ENCODE results near the gene ZC3H4.
"Not testable (repeated sequence)": the region's sequence is repeated elsewhere in the genome, so short reads cannot be mapped to it uniquely, and the experiment has no call there.

ZC3H4 gene

DNA sequence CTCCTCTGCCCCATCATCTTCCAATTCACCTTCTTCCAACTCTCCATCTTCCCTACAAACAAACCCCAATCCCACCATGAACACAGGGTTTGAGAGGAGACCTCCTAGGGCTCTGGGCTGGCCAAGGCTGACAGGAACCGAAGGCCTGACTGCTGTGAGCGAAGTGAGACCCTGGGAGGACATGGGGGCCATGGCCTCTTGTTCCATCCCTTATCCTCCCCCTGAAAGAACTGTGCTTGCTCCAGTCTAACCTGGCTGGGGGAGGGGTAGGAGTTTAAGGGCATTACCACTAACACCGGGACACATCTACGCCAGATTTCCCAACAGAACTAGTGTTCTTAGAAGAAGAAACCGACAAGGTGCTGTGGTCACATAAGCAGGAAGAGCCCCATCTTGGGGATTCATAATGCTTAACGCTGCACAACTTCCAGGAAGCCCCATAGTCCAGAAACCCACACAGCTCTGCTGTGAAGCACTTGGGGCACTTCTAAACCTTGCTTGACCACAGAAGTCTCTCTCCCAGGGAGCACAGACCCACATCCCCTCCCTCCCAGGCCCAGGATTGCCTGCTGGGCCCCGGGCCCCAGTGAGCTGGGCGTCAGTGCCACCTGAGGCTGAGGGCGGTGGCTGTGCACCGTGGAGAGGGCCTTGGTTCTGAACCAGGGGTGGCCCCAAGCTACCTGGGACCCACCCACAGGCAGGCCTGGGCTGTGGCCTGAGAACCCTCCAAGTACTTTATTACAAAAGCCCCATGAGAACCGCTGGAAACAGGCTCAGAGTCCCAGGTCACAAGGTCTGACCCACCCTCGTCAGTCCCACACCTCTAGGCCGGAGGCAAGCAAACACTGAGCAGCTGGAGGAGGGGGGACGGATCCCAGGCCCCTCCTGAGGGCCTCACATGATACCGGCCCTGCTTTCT is 18.8 kb downstream of the ZC3H4 start:
- no peak for DNase-seq (ENCODE audit: insufficient read length)
- FAIRE-seq = no peak
- TF ChIP-seq POLR2A (IDR thresholded peaks at IDR 0.05; ENCODE audit: low read depth, low read length) (no peak), POLR2AphosphoS5 (IDR thresholded peaks at IDR 0.05; ENCODE audit: low read depth, low read length) (peak; percentile 15; the same call in 1 of the 2 replicates)

DNA sequence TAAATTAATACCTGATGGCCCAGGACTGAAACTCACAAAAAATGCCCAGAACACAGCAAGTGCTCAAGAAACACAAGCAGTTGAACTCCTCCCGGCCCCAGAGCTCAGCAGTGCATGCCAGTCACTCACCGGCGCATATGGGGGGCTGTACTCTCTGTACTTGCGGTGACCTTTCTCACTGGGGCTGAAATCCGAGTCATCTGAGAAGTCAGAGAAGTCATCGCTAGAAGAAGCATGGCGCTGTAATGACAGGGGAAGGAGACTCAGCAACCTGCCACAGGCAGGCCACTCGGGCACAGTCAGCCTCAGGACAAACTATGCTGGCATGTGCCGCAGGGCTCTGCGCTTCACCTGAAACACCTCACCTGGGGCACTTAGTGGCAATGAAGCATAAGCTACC is 19.7 kb downstream of the ZC3H4 start:
- TF ChIP-seq POLR2AphosphoS5 (IDR thresholded peaks at IDR 0.05; ENCODE audit: low read depth, low read length) (peak; percentile 71), TAF1 (IDR thresholded peaks at IDR 0.05; ENCODE audit: borderline replicate concordance, low read depth, low read length) (0 out of 2 replicates have a peak, but pooled peaks have one; percentile 18), POLR2A (IDR thresholded peaks at IDR 0.05; ENCODE audit: low read depth, low read length) (peak; percentile 68; the same call in 1 of the 2 replicates)
- FAIRE-seq (peak; percentile 9), DNase-seq (ENCODE audit: insufficient read length) (no peak)

DNA sequence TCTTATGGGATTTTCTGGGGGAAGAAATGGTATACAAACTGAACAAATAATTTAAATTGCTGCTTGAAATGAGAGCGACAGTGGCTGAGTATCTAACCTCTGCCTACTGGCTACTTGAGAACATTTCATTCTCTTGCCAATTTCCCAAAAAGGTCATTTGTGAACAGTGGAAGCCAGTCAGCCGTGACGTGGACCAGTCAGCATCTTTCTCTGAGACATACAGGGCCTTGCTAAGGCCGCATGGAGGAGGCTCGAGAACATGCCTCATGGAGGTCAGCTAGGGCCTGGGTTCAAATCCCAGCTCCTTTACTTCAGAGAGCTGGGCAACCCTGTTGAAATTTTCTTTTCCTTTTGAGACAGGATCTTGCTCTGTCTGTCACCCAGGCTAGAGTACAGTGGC is 20.3 kb downstream of the ZC3H4 start:
- DNase-seq (ENCODE audit: insufficient read length) (no peak), FAIRE-seq (no peak)
- TF ChIP-seq TAF1 (IDR thresholded peaks at IDR 0.05; ENCODE audit: borderline replicate concordance, low read depth, low read length) = no peak
- TF ChIP-seq POLR2A (IDR thresholded peaks at IDR 0.05; ENCODE audit: low read depth, low read length) = no peak
- no peak for TF ChIP-seq POLR2AphosphoS5 (IDR thresholded peaks at IDR 0.05; ENCODE audit: low read depth, low read length)

DNA sequence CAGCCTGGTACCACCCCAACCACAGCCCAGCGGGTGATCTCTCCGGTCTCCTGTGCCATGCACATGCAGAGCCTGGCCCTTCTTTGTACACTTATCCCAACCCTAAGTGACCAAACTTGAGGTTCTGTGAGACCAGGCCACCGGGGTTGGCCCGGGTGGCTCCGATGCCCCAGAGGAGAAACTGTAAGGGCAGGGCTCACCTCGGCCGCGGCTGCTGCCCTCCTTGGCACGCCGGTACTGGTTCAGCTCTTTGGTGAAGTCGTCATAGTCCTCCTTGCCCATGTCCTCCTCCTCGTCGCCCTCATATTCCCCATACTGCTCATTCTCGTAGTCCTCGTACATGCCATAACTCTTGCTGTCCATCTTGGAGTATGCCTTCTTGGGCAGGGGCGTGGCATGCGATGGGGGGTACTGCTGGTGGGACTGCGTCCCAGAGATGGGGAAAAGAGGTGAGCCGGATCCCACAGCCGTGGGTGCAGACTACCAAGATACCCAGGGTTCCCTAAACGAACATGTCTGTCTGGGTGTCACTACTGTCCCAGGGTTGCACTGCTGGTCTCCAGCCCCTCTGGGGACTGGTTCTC is 23.7 kb downstream of the ZC3H4 start:
- TF ChIP-seq POLR2AphosphoS5 (IDR thresholded peaks at IDR 0.05; ENCODE audit: low read depth, low read length) = no peak
- TF ChIP-seq POLR2A (IDR thresholded peaks at IDR 0.05; ENCODE audit: low read depth, low read length) = no peak
- TF ChIP-seq TAF1 (IDR thresholded peaks at IDR 0.05; ENCODE audit: borderline replicate concordance, low read depth, low read length) = no peak
- DNase-seq (ENCODE audit: insufficient read length) (no peak), FAIRE-seq (no peak)

DNA sequence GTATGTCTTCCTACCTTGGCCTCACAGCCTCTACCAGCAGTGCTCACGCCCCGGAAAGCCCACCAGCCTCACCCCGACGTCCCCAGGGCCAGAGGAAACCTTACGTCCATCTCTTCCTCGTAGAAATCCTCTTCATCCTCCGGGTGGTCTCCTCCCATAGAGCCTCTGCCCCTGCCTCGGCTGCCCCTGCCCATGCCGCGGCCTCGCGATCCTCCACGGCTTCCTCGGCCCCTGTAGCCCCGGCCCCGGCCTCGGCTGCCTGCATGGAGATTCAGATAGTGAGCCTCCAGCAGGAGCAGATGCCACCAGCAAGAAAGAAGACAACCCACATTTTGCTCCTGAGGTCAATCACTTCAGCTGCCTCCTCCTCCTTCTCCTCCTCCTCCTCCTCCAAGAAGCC is 27.3 kb downstream of the ZC3H4 start:
- TF ChIP-seq POLR2A (IDR thresholded peaks at IDR 0.05; ENCODE audit: low read depth, low read length) (no peak), TAF1 (IDR thresholded peaks at IDR 0.05; ENCODE audit: borderline replicate concordance, low read depth, low read length) (no peak), POLR2AphosphoS5 (IDR thresholded peaks at IDR 0.05; ENCODE audit: low read depth, low read length) (no peak)
- DNase-seq (ENCODE audit: insufficient read length) (no peak), FAIRE-seq (no peak)

DNA sequence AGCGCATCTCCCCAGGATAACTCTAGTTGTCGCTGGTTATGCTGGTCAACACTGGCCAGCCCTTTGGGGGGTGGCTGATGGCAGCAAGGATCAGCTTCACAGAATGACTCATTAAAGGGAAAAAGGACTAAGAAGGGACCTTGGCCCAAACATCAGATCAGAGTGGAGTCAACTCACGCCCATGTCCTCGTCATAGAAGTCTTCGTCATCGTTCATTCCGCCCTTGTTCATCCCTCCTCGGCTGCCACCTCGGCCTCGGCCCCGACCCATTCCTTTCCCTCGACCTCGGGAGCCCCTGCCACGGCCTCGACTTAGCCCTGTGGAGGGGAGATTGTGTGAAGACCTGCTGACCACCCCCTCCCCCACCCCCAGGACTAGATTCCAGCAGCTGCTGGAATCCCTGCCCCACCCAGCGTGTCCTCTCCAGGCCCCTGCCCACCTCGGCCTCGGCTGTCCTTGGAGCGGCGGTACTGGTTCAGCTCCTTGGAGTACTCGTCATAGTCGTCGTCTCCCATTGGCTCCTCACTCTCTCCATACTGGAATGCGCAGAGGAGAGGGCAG is 28.6 kb downstream of the ZC3H4 start:
- TF ChIP-seq TAF1 (IDR thresholded peaks at IDR 0.05; ENCODE audit: borderline replicate concordance, low read depth, low read length) = no peak
- TF ChIP-seq POLR2AphosphoS5 (IDR thresholded peaks at IDR 0.05; ENCODE audit: low read depth, low read length) = no peak
- no peak for TF ChIP-seq POLR2A (IDR thresholded peaks at IDR 0.05; ENCODE audit: low read depth, low read length)
- FAIRE-seq (no peak), DNase-seq (ENCODE audit: insufficient read length) (no peak)

DNA sequence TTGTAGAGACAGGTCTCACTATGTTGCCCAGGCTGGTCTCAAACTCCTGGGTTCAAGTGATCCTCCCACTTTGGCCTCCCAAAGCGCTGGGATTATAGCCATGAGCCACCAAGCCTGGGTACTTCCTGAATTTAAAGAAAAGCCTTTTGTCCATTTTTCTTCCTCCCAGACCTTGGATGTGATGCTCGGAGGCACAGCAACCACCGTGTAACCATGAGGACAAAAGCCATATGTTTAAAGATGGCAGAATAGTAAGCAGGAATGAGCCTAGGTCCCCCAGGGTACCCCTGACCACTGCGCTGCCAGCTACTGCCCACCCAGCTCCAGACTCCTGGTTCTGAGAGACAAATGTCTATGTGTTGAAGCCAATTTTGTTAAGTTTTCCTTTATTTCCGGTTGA is 31.1 kb downstream of the ZC3H4 start:
- DNase-seq (ENCODE audit: insufficient read length) (no peak), FAIRE-seq (no peak)
- TF ChIP-seq POLR2A (IDR thresholded peaks at IDR 0.05; ENCODE audit: low read depth, low read length) (no peak), POLR2AphosphoS5 (IDR thresholded peaks at IDR 0.05; ENCODE audit: low read depth, low read length) (no peak), TAF1 (IDR thresholded peaks at IDR 0.05; ENCODE audit: borderline replicate concordance, low read depth, low read length) (no peak)

DNA sequence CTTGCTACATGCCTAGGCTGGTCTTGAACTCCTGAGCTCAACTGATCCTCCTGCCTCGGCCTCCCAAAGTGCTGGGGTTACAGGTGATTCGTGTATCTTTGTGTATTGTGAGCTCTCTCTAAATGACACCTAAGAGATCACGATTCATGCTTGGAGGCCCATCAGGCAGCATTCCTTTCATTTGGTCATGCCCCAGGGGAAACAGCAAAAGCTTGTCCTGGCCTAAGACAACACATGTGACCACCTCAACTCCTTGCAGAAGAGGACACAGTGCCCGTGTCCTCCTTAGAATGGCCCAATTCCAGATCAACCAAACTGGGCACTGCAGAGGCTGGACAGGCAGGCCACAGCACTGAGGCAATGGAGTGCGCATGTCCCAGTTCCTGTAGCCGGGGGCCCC is 32.5 kb downstream of the ZC3H4 start:
- no peak for FAIRE-seq
- no peak for DNase-seq (ENCODE audit: insufficient read length)
- no peak for TF ChIP-seq TAF1 (IDR thresholded peaks at IDR 0.05; ENCODE audit: borderline replicate concordance, low read depth, low read length)
- TF ChIP-seq POLR2A (IDR thresholded peaks at IDR 0.05; ENCODE audit: low read depth, low read length) = no peak
- TF ChIP-seq POLR2AphosphoS5 (IDR thresholded peaks at IDR 0.05; ENCODE audit: low read depth, low read length) = no peak

DNA sequence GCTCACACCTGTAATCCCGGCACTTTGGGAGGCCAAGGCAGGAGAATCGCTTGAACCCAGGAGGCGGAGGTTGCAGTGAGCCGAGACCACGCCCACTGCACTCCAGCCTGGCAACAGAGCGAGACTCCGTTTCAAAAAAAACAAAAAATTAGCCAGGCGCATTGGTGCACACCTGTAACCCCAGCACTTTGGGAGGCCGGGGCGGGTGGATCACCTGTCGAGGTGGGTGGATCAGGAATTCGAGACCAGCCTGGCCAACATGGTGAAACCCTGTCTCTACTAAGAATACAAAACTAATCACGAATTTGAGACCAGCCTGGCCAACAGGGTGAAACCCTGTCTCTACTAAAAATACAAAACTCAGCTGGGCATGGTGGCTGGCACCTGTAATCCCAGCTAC is 35.2 kb downstream of the ZC3H4 start:
- FAIRE-seq; DNase-seq (ENCODE audit: insufficient read length): not testable (repeated sequence)

DNA sequence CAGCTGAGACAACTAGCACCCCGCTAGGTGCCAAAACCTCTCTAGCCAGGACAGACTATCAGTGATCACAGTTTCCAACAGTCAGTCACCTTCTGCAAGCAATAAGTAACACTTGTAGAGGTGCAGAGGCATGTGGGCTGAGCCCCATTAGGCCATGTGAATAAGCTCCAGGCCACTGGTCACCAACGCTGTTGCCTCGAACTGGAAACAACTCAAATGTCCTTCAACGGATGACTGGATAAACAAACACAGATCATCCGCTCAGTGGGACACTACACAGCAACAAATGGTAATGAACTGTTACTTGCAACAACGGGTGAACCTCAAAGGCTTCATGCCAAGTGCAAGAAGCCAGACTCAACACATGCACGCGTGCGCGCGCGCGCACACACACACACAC is 37.6 kb downstream of the ZC3H4 start:
- no peak for TF ChIP-seq TAF1 (IDR thresholded peaks at IDR 0.05; ENCODE audit: borderline replicate concordance, low read depth, low read length)
- no peak for TF ChIP-seq POLR2AphosphoS5 (IDR thresholded peaks at IDR 0.05; ENCODE audit: low read depth, low read length)
- no peak for TF ChIP-seq POLR2A (IDR thresholded peaks at IDR 0.05; ENCODE audit: low read depth, low read length)
- DNase-seq (ENCODE audit: insufficient read length) (no peak), FAIRE-seq (no peak)

DNA sequence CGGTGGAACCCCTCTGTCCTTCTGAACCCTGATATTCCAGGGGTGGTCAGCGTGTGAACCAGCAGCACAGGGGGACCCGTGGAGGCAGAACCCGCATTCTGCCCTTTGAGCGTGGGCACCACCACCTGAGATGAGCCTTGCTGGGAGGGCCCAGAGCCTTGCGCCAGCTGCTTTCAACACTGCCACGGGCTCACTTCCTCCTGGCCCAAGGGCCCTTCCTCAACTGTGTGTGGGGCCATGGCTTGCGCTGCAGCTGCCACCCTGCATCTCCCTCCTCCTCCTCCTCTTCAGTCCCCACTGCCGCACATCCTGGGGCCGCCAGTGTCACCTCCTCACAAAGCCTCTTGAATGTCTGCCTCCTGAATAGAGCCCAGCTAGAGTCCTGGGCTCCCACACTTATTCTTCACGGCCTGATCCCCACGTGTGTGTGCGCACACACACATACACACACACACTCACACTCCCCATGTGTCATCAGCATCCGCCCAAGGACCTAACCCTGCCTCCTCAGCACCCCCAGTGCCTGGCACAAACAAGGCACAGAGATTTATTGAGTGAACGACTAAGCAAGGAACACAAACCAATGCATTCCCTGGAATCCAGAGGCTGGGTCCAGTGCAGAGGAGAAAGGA is 38.3 kb downstream of the ZC3H4 start:
- no peak for DNase-seq (ENCODE audit: insufficient read length)
- FAIRE-seq = no peak
- TF ChIP-seq POLR2AphosphoS5 (IDR thresholded peaks at IDR 0.05; ENCODE audit: low read depth, low read length) (no peak), TAF1 (IDR thresholded peaks at IDR 0.05; ENCODE audit: borderline replicate concordance, low read depth, low read length) (no peak), POLR2A (IDR thresholded peaks at IDR 0.05; ENCODE audit: low read depth, low read length) (no peak)
